ENCODE results near the gene COL27A1. TPM values are rescaled to one million over a fixed set of nuclear protein-coding genes. Genes with fewer than 3 reads are reported as not detected.

COL27A1 gene
- total and polyA plus RNA-seq, 8 donors = 15.8 to 180 (median 147) TPM

GRCh38 chr9:114229295-114229694 is 74.0 kb downstream of the COL27A1 start:
- no peak for DNase-seq
- no peak overlapping the region for H3K4me3 ChIP-seq

GRCh38 chr9:114230068-114230467 is 74.7 kb downstream of the COL27A1 start:
- DNase-seq (no peak), ATAC-seq (no peak)
- H3K4me1 ChIP-seq = no peaks in the 10 kb centered on the region
- no peaks in the 10 kb centered on the region for H3K27me3 ChIP-seq
- no peaks in the 10 kb centered on the region for H3K36me3 ChIP-seq
- no peak for TF ChIP-seq CTCF (IDR thresholded peaks at IDR 0.05)
- H3K9me3 ChIP-seq = no peaks in the 10 kb centered on the region
- no peak overlapping the region for H3K27ac ChIP-seq
- intact Hi-C loops (cut with DNase I) = no loop called here
- H3K4me3 ChIP-seq = no peak overlapping the region

More at GRCh38 chr9:114229295-114229694, 74.0 kb downstream of the COL27A1 start:
- Histone ChIP-seq H3K36me3 (no peaks in the 10 kb centered on the region), H3K27ac (no peak overlapping the region), H3K4me1 (no peaks in the 10 kb centered on the region), H3K9me3 (no peaks in the 10 kb centered on the region), H3K27me3 (no peaks in the 10 kb centered on the region)
- intact Hi-C loops (cut with DNase I) = loop anchor here in 1 of 2 donors (10.0 kb wide), 1 partner anchor 64 kb away; no protein-coding TSS in a partner anchor
- TF ChIP-seq CTCF (IDR thresholded peaks at IDR 0.05) = no peak
- no peak for ATAC-seq

- intact Hi-C loops (cut with DNase I) = no loop called here
- Histone ChIP-seq H3K27ac (no peak overlapping the region), H3K4me1 (no peaks in the 10 kb centered on the region), H3K36me3 (no peaks in the 10 kb centered on the region), H3K9me3 (no peaks in the 10 kb centered on the region), H3K4me3 (no peak overlapping the region), H3K27me3 (no peaks in the 10 kb centered on the region)
- DNase-seq = no peak
- ATAC-seq = no peak
- TF ChIP-seq CTCF (IDR thresholded peaks at IDR 0.05) = no peak
These were observed 75.9 kb downstream of the COL27A1 start for GRCh38 chr9:114231273-114231672.

GRCh38 chr9:114231719-114232449 is 76.5 kb downstream of the COL27A1 start:
- ATAC-seq = no peak

More at GRCh38 chr9:114231719-114232449, 76.5 kb downstream of the COL27A1 start:
- no peak overlapping the region for H3K4me3 ChIP-seq
- intact Hi-C loops (cut with DNase I) = no loop called here
- H3K36me3 ChIP-seq = no peaks in the 10 kb centered on the region
- H3K27me3 ChIP-seq = no peaks in the 10 kb centered on the region
- DNase-seq = no peak
- TF ChIP-seq CTCF (IDR thresholded peaks at IDR 0.05) = no peak
- no peaks in the 10 kb centered on the region for H3K9me3 ChIP-seq
- H3K27ac ChIP-seq = no peak overlapping the region
- no peaks in the 10 kb centered on the region for H3K4me1 ChIP-seq
